Measurements from ENCODE around the gene YWHAQ. TPM values are rescaled to one million over a fixed set of nuclear protein-coding genes. Genes with fewer than 3 reads are reported as not detected.
A peak's percentile ranks its signal among the peaks of the same experiment; 100 is the strongest.
"Not testable (repeated sequence)": the region's sequence is repeated elsewhere in the genome, so short reads cannot be mapped to it uniquely, and the experiment has no call there.

Gene YWHAQ
- total RNA-seq, 3 donors from 2014 or later: 176 to 226 (median 186) TPM

GRCh38 chr2:9629222-9630116 is 1.3 kb downstream of the YWHAQ start:
- no peak for DNase-seq (ENCODE audit: low spot score in 2 of 2)
- no peak for TF ChIP-seq POLR2AphosphoS5 (IDR thresholded peaks at IDR 0.05)
- no peak for TF ChIP-seq CTCF (IDR thresholded peaks at IDR 0.05)
- no peak for TF ChIP-seq POLR2A (IDR thresholded peaks at IDR 0.05)
- H3K4me3 ChIP-seq: peak overlapping the region; percentile 82 to 96 (median 83)
- H3K27me3 ChIP-seq: no peaks in the 10 kb centered on the region
- H3K9me3 ChIP-seq: no peaks in the 10 kb centered on the region
- intact Hi-C loops (cut with DNase I; ENCODE audit: low total_unique reads): loop anchor here (10.0 kb wide), 1 partner anchor 75 kb away; the partner anchor contains the start of gene ADAM17
- no peaks in the 10 kb centered on the region for H3K36me3 ChIP-seq
- H3K4me1 ChIP-seq: peaks cover 0 to 18% of the 10 kb centered on the region in 2 donors
- H3K27ac ChIP-seq: peak overlapping the region; percentile 96

DNA sequence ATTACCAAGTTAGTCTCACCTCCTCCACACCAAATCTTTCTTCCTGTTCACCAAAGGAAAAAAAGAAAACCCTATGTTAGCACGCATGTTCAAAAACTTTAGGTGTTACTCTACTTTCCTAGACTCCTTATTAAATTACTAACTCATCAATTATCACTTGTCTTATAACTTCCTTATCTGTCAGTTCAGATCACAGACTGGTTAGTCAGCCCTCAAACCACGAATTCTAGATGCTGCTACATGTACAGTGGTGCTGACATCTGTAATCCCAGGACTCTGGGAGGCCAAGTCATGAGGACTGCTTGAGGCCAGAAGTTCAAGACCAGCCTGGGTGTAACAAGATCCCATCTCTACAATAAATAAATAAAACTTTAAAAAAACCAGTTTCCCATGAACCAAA is 3.5 kb downstream of the YWHAQ start:
- peak overlapping the region in 1 of 2 donors; percentile 33 for H3K27ac ChIP-seq
- no peak for TF ChIP-seq POLR2AphosphoS5 (IDR thresholded peaks at IDR 0.05)
- TF ChIP-seq CTCF (IDR thresholded peaks at IDR 0.05): no peak
- no peak for TF ChIP-seq POLR2A (IDR thresholded peaks at IDR 0.05)
- H3K4me3 ChIP-seq: peak overlapping the region in 2 of 3 donors; percentile 82 to 96
- no peak for DNase-seq (ENCODE audit: low spot score in 2 of 2)
- no peaks in the 10 kb centered on the region for H3K9me3 ChIP-seq
- H3K27me3 ChIP-seq: no peaks in the 10 kb centered on the region
- no peaks in the 10 kb centered on the region for H3K36me3 ChIP-seq
- intact Hi-C loops (cut with DNase I; ENCODE audit: low total_unique reads): no loop called here
- H3K4me1 ChIP-seq: peaks cover 0 to 18% of the 10 kb centered on the region in 2 donors

DNA sequence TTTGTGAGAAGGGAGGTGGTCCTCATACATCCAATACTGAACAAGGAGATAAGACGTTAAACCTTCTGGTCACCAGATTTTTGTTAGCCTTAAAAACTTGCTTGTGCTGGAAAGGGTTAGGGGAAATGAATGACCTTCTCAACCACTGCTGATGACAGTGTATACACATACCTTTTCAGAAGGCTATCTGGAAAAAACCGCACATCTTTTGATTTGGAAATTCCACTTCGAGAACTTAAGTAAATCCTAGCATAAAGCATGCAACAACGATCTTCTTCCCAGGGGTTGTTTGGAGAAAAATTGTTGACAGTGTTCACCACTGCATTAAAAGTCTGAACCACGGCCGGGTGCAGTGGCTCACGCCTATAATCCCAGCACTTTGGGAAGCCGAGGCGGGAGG is 7.6 kb downstream of the YWHAQ start:
- Histone ChIP-seq H3K36me3 (no peaks in the 10 kb centered on the region), H3K27ac (no peak overlapping the region), H3K4me1 (peaks cover 0 to 18% of the 10 kb centered on the region in 2 donors), H3K27me3 (no peaks in the 10 kb centered on the region), H3K9me3 (no peaks in the 10 kb centered on the region), H3K4me3 (no peak overlapping the region)
- DNase-seq (ENCODE audit: low spot score in 2 of 2): no peak
- intact Hi-C loops (cut with DNase I; ENCODE audit: low total_unique reads): no loop called here
- TF ChIP-seq POLR2AphosphoS5 (IDR thresholded peaks at IDR 0.05) (no peak), POLR2A (IDR thresholded peaks at IDR 0.05) (no peak), CTCF (IDR thresholded peaks at IDR 0.05) (no peak)

DNA sequence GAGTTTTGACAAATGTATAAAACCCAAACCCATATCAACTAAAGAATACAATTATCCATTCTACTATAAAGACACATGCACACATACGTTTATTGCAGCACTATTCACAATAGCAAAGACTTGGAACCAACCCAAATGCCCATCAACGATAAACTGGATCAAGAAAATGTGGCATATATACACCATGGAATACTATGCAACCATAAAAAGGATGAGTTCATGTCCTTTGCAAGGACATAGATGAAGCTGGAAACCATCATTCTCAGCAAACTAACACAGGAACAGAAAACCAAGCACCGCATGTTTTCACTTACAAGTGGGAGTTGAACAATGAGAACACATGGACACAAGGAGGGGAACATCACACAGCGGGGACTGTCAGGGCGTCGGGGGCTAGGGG is 9.1 kb downstream of the YWHAQ start:
- H3K9me3 ChIP-seq; intact Hi-C loops (cut with DNase I; ENCODE audit: low total_unique reads); H3K27ac ChIP-seq; DNase-seq (ENCODE audit: low spot score in 2 of 2); H3K4me1 ChIP-seq; H3K27me3 ChIP-seq; H3K36me3 ChIP-seq; H3K4me3 ChIP-seq: not testable (repeated sequence)

DNA sequence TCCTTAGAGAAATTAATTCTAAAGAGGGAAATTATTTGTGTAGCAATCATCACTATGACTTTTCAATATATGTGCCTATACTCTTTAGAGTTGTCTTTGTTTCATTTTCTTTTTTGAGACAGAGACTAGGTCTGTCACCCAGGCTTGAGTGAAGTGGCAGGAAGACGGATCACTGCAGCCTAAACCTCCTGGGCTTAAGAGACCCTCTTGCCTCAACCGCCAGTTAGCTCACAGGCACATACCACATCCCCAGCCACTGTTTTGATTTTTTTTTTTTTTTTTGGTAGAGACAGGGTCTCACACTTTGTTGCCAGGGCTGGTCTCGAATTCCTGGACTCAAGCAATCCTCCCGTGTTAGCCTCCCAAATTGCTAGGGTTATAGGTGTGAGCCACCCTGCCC is 12.4 kb downstream of the YWHAQ start:
- Histone ChIP-seq H3K36me3 (no peaks in the 10 kb centered on the region), H3K27ac (no peak overlapping the region), H3K4me3 (no peak overlapping the region), H3K27me3 (no peaks in the 10 kb centered on the region), H3K4me1 (peaks cover 2 to 12% of the 10 kb centered on the region in 2 donors), H3K9me3 (no peaks in the 10 kb centered on the region)
- TF ChIP-seq POLR2AphosphoS5 (IDR thresholded peaks at IDR 0.05) (no peak), POLR2A (IDR thresholded peaks at IDR 0.05) (no peak), CTCF (IDR thresholded peaks at IDR 0.05) (no peak)
- DNase-seq (ENCODE audit: low spot score in 2 of 2): no peak
- intact Hi-C loops (cut with DNase I; ENCODE audit: low total_unique reads): no loop called here

All from breast epithelium (tissue), 4 donors.